NCI-H1417 (cell line): Measurements from ENCODE around the gene LRTM2.

Experiments
- DNase-seq, 3 experiments: peaks; one replicate each; lab custom pipeline; 2025; lab: John Stamatoyannopoulos, UW

The LRTM2 gene

DNA sequence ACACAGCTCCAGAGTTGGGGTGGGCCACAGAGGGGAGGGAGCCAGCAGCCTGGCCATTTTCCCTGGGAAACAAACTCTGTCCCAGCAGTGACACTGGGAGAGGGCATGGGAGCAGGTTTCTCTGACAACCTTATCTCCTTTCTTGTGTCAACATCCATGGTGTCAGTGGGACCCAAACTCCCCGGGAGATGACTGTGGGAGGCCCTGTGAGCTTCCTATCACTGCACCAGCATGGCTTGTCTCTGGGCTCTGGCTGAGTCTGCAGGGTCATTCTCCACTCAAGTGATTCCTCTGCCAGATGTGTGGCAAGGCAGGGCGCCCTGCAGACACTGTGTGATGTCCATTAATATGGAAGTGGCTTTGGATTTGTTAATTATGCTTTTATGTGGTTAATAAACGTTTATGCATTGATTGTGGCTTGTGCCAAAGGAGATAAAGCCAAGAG is 10.1 kb downstream of the LRTM2 start:
- DNase-seq: peak in 1 of 3 experiments; percentile 50

DNA sequence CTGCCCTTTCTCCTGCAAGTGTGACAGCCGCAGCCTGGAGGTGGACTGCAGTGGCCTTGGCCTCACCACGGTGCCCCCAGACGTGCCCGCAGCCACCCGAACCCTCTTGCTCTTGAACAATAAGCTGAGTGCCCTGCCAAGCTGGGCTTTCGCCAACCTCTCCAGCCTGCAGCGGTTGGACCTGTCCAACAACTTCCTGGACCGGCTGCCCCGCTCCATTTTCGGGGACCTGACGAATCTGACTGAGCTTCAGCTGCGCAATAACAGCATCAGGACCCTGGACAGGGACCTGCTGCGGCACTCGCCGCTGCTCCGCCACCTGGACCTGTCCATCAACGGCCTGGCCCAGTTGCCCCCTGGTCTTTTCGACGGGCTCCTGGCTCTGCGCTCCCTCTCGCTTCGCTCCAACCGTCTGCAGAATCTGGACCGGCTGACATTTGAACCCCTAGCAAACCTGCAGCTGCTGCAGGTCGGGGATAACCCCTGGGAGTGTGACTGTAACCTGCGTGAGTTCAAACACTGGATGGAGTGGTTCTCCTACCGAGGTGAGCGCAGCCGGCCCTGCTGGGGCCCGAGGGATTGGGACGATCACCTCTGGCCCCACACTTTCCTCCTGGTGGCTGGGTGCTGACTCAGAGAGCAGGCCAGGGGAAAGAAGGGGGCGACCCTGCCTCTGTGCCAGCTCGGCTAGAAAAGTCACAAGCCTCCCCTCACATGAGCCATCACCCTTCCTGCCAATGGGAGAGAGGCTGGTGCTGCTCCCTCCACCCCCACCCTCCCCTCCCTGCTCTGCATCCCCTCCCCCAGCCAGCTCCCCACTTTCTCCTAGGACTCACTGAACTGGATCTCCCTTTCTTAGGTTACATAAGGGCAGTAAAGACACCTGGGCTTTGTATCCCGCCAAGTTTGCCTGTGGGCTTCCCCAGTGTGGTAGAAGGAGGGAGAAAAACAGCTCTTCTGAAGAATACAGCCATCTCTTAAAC is 10.9 kb downstream of the LRTM2 start:
- no peak for DNase-seq

DNA sequence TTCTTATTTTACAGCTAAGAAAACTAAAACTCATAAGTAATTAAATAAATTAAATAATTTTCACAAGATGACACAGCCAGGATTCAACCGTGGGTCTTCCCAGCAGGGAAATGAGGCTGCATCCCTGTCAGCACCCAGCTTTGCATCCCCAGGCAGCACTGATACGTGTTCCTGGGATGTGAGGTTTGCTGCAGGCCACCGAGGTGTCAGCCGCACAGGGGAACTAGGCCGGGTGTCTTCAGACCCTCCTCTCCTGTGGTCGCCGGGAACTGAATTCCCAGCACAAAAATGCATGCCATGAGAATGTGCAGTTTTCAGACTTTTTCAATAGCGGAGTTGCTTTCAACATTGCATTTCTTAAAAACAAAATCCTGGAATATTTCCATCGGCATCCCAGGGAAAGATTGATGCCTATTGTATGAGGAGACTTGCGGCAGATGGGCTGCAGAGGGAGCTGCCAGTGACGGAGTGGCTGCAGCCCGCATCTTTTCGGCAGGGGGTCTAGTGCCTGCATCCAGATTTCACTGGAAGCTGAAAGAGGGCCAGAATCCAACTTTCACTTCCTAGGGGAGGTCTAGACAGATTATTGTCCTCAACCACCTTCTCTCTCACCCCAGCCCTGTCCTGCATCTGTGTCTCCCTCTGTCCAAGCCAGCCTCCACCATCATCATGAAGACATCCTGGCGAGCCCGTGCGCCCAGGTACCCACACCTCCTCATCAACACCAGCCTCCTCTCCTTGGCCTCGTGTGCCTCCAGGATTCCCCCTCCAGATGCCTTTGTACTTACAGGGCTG is 12.6 kb downstream of the LRTM2 start:
- DNase-seq: no peak

DNA sequence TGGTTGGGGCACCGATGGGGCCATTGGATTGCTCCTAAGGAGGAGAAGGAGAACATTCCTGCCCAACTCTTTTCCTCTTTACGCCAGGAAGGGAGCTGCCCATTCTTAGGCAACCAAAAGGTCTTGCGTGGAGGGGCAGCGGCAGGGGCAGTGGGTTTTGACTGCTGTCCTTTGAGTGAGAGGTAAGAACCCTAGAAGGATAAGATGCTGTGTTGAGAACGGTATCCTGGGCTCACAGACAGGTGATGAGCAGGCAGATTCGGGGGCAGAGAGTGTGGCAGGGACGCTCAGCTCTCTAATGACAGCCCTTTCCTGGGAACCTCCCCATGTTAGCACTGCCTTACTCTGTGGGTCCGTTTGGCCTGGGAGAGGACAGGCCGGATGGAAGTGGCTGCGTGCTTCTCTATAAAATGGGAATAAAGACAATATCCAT is 13.2 kb downstream of the LRTM2 start:
- no peak for DNase-seq

DNA sequence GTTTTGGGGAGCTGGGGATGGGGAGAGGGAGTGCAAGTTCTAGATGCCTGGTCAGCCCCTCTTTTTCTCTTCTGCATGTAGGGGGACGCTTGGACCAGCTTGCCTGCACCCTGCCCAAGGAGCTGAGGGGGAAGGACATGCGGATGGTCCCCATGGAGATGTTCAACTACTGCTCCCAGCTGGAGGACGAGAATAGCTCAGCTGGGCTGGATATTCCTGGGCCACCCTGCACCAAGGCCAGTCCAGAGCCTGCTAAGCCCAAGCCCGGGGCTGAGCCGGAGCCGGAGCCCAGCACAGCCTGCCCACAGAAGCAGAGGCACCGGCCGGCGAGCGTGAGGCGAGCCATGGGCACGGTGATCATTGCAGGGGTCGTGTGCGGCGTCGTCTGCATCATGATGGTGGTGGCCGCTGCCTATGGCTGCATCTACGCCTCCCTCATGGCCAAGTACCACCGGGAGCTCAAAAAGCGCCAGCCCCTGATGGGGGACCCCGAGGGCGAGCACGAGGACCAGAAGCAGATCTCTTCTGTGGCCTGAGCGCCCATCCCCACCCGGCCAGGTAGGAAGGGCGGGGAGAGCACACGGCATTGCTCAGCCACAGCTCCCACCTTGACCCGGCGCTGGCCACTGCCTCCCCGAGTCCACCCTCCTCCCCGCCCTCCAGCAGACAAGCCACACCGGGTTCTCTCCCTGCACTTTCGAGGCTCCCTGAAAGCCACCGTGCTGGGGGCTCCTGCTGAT is 14.0 kb downstream of the LRTM2 start:
- DNase-seq: no peak

DNA sequence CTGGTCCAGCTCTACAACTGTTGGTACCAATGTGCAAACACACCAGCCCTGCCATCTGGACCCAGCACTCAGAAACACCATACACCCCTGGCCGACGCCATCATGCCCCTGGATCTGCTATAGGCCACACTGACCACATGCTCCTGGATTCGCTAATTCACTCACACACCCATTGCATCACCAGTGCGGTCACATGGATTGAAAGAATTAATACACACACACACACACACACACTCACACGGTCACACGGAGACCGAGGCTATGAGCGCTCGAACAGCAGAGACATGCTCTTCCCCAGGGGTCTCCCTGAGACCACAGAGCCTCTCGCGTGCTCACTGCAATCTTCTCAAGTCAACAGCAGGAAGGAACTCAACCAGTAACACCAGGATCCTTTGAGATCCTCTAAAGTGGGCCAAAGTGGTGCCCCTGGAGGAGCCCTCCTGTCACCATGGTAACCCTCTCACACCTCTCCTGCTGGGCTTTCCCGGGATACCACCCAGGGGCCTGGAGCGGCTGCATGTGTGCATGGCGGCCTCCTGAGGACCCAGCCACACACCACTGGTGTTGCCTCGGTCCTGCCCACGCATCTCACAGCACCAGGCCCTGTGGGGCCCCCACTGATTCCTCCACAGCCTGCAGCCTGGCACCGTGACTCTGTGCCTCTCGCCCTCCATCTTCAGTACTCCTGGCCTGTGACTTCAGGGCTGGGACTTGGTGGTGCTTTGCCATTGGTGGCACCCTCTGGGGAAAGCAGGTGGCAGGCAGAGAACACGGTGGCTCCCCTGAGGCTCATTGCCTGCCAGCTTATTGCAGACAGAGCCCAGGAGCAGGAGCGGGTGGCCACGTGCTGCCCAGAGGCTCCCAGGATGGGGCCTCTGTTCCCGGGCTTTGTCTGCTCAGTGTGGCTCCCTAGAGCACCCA is 15.1 kb downstream of the LRTM2 start:
- DNase-seq: no peak

DNA sequence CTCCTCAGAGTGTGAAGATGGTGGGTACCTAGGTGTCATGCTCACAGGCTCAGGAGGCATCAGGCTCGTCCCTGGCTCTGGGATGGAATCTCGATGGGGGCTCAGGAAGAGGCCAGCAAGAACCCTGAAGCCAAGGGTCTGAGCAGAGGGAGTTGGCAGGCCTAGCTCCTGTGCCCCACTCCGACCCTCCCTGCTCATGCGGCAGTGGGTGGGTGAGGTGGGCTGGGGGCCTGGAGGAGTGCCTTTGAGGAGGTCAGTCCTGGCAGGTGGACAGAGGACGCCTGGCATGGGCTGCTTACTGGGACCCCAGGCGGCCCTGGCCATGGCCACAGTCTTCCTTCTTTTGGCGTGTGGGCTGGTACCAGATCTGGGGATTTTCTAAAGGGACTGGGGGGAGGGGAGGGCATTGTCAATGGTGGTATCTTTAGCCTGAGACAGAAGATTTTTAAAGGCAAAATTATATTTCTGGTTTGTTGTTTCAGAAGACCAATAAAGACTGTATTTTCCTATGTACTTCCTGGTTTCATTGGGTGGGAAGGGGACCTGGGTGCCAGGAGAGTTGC is 16.0 kb downstream of the LRTM2 start:
- no peak for DNase-seq

DNA sequence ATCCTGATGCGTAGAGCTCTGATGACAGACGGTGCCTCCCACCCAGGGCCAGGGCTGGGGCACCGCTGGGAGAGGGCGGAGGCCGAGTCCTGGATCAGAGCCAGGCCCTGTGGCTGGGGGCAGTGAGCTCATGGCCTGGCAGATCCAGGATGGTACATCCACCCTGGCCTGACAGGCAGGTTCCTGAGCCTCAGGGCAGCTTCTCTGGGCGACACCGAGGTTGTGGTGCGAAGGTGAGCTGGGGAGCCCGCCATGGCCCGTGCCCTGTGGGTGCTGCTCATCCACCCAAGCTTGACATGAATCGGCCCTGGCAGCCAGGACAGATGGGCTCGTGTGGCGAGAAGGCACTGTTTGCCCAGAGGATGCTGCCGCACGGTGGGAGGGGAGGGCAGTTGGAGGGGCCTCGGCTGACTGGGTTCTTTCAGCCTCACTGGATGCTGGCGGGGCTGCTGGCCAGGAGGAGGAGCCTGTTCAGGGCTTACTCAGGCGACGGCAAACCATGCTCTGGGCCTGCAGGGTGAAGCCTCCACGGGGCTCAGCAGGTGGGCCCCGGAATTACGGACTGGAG is 16.6 kb downstream of the LRTM2 start:
- DNase-seq: no peak

DNA sequence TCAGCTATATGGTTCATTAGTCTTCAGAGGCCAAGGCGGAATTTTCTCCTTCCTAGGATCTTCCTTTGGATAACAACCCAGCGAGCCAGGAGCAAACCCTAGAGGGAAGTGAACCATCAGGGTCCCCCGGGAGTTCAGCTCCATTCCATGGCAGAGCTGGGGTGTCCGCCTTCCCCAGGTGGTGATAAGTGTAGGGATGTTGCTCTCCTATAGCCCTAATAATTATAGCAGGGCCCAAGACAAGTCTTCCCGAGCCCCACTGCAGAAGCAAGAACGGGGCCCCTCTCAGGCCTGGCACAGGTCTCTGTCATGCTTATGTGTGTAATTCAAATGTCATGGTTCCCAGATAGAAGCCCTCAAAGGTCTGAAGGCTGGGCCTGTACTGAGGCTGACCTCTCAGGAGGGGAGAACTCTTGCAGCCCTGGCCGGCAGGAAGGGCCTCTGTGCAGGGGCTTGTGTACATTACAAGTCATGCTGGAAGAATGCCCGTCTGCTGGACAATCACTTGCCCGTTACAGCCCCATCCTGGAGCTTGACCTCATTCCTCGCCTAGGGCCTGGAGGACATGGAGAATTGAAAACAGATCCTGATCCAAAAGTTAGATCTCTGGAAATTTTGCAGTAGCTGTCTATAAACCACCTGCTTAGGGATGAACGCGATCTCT is 17.3 kb downstream of the LRTM2 start:
- DNase-seq: no peak

DNA sequence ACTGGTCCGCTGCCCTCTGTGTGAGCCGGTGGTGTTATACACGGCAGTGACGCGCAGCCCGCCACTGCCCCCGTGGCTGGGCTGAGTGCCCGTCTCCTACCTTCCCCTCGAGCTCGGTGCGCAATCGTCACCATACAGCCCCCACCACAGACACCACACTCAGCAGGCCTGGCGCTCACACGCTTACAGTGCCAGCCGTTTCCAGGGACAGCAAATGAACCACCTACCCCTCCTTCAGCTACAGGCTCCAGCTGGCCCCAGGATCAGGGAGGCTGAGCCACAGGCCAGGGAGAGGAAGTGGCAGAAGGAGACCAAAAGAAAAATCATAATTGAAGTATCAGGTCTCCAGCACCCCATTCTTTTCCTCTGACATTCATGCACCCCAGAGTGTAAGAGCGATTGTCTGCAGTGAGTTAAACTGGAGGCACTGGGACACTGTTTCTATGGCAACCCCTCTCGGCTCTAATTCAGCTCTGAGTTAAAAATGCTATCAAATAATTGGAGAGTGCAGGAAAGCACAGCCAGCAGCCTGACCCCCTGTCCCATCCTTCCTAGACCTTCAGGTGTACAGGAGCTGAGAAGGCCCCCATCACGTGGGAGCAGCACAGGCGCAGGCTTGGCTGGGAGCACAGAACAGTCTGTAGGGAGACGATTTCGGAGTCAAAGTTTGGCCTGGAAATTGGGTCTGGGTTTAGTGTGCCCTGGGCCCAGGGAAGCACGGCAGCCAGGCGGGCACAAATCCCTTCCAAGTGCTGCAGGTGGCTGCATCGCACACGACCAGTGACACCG is 18.0 kb downstream of the LRTM2 start:
- peak in 2 of 3 experiments; percentile 25 to 53 for DNase-seq

DNA sequence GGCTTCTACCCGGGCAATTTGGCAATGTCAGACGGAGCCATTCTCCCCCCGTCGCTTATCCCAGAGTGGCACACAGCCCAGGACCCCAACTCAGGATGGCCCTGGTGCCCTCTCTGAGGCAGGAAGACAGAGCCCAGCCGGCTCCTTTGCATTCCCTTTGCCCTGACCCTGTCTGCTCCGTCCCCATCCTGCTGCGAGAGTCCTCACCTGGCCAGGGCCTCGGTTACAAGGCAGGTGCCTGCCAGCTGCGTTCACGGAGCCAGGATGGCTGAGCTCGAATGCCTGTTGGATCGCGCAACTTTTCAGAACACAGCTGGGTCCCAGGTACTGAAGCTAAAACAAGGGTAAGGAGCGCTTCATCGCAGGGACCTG is 18.6 kb downstream of the LRTM2 start:
- DNase-seq: no peak

DNA sequence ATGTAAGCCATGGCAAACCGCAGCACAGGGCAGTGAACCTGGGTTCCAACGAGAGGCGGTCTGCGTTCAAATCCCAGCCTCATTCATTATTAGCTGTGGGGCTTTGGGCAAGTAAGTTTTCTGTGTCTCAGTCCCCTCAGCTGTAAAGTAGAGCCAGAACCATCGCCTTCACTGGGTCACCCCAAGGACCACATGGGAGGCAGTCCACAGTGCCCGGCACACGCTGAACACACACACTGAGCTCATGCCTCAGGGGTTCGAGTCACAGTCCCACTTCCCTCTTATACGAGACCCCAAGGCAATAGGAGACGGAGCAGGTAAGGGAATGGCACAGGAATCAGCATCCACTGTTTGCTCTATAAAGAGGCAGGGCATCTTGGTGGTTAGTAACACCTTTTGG is 19.1 kb downstream of the LRTM2 start:
- no peak for DNase-seq

DNA sequence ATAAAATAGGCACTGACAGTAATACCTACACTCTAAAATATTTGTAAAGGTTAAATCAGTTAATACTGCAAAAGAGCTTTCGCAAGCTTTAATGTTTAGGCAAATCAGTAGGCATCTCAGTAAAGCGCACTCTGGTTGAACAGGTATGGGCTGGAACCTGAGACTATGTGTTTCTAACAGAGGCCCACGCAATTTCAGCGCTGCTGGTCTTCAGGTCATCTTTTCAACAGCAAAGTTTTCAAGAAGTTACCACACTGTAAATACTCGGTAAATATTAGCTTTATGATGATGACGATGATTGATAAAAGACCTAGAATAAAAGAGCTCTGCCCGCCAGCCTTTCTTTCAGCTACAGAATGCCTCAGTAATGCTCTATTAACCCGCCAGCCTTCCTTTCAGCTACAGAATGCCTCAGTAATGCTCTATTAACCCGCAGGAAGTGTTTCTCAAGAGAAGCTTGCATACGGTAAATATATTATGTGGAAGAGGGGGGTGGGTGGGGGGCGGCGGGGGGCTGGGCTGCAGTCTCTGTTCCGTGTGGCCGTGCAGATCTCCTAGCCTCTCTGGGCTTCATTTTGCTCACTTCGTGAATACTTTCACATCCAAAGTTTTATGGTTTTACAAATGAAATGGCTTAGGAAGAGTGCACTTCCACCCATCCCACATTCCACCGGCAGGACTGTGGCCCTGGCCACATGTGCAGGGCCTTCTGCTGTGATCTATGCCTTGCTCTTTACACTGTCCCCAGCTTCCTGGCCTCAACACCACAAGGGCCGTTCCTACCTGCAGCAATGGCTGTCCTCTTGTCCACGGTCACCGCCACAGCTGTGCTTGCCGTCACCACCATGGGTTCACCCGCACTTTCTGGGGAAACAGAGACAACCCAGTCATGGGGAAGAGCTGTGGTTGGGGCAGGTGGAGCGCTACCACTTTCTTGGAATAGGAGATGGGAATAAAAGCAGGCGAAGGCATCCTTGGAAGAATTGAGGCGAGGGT is 19.9 kb downstream of the LRTM2 start:
- DNase-seq: peak in 1 of 3 experiments; percentile 50

DNA sequence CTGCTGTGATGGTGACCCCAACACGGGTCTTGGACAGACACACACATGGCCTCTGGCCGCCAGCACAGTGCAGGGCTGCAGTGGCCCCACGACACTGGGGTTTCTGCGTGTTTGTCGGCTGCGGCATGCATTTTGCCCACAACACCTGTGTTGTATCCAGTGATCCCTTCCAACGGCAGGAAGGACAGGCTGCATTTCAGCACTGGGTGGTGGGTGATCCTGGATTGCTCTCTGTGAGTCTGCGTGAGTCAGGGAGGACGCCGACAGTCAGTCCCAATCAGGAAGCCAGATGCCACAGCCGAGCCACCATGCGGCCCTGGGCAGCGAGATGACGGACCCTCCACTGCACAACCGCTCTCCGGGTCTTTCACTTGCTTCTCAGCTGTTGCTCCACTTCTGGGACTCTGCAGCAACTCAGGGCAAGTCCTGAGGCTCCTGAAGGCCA is 20.6 kb downstream of the LRTM2 start:
- DNase-seq: no peak

DNA sequence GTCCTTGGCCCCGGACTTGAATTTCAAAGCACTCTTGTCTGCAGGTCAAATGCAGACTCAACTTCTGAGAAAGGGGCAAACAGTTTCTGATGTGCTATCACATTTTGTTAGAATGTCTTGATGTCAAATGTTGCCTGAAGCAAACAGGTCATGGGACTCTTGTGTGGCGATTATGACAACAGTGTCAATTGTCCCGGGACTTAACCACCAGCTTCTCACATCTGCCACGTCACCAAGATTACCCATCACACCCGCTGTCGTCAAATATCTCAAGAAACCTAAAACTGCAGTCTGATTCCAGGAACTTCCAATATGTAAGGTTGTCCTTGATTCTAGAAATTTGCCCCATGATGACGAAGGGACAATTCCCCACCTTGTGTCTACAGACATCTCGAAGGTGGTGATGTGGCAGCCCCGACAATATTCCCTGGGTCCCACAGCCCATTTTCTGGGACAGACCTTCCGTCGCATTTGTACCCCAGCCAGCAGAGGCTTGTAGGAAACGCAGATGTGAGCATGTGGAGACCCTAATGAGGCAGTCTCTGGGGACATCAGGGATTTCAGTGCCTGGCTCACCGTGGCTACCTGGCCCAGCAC is 21.3 kb downstream of the LRTM2 start:
- no peak for DNase-seq

DNA sequence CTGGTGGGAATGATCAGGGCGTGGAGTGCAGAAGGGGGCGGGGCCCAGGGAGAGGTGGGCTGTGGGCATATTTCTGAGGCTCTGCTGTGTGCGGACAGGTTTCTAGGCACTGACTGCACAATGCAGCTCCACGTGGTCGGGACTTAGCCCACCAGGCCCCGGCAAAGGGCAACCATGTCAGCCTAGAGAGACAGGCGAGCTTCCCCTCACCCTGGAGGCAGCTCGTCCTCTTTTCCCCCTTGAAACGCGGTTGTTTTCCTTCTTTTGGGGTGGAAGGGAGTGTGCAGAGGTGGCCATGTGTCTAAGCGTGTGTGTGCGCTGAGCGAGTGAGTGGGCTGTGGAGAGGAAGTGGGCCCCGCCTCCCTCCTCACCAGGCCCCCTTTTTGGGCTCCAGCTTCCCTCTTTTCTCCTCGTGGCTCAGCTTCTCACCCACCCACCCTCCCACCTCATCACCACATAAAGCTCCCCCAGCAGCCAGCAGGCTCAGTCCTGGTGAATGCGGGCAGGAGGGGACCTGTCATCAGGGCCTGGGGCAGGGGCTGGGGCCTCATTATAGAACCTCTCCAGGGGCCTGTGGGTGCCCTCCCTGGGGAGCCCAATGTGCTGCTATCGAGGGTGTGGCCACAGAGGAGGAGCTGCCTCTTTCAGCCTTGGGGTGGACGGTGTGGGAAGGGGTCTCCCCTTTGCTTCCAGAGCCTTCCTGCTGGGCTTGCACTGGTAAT is 22.0 kb downstream of the LRTM2 start:
- no peak for DNase-seq
